Cardiac muscle cell (in vitro differentiated cells and primary cell): ENCODE data around the gene DGKB. TPM values are rescaled to one million over a fixed set of nuclear protein-coding genes. Genes with fewer than 3 reads are reported as not detected.
A peak's percentile ranks its signal among the peaks of the same experiment; 100 is the strongest.

Source experiments
- DNase-seq, 2 donors: peaks; one replicate each; pipeline versions ENCODE4 v3.0.0 to v3.0.0-alpha.2; 2010 to 2017; ENCODE audit warnings: low read depth in 1 of 2, low spot score in 1 of 2
- H3K27ac ChIP-seq: fragments of 200-600 bp; sonication (generic); 2 replicates; pipeline ENCODE4 v1.5.1; 2016
- H3K27me3 ChIP-seq: fragments of 200-600 bp; sonication (generic); 2 replicates; pipeline ENCODE4 v1.6.0; 2016; ENCODE audit warnings: control low read depth
- H3K36me3 ChIP-seq: fragments of 200-600 bp; sonication (generic); 2 replicates; pipeline ENCODE4 v1.5.1; 2016; ENCODE audit warnings: control low read depth
- H3K4me1 ChIP-seq: fragments of 200-600 bp; sonication (generic); 2 replicates; pipeline ENCODE4 v1.8.1; 2017; ENCODE audit warnings: low read depth, mild to moderate bottlenecking, mixed run types
- H3K4me3 ChIP-seq: fragments of 200-600 bp; sonication (generic); 2 replicates; pipeline ENCODE4 v1.5.1; 2016; ENCODE audit warnings: mild to moderate bottlenecking
- H3K9me3 ChIP-seq: fragments of 200-600 bp; sonication (generic); 2 replicates; pipeline ENCODE4 v1.5.1; 2017; ENCODE audit warnings: low read depth, mild to moderate bottlenecking, control low read depth
- CTCF ChIP-seq: IDR thresholded peaks from 2 replicates; pipeline ENCODE4 v1.5.1; 2012; ENCODE audit warnings: low read depth, mild to moderate bottlenecking, low read length
- polyA plus RNA-seq: library from polyadenylated mRNA; unstranded; fragments of >200 nt; fragmentation: Nextera tagmentation; extraction: Ambion mirVana; gene quantifications from 2 replicates; pipeline ENCODE4 v1.2.1, GENCODE V29; 2016
- total RNA-seq: library from RNA; depleted of rRNA; stranded (reverse); fragments of >200 nt; gene quantifications from 2 replicates; pipeline ENCODE4 v1.2.3, GENCODE V29; 2016

Gene DGKB
- total and polyA plus RNA-seq, 2 experiments from 2014 or later: 0.07 to 0.86 TPM

GRCh38 chr7:14196555-14196954 lies 706.0 kb downstream of the DGKB start:
- TF ChIP-seq CTCF: no peak
- Histone ChIP-seq H3K4me3 (no peak overlapping the region), H3K36me3 (no peaks in the 10 kb centered on the region), H3K27ac (no peak overlapping the region), H3K27me3 (no peaks in the 10 kb centered on the region), H3K4me1 (peaks cover 22% of the 10 kb centered on the region), H3K9me3 (no peaks in the 10 kb centered on the region)
- peak in 1 of 2 donors; percentile 11 for DNase-seq

- Histone ChIP-seq H3K4me3 (no peak overlapping the region), H3K36me3 (no peaks in the 10 kb centered on the region), H3K9me3 (no peaks in the 10 kb centered on the region), H3K4me1 (peaks cover 22% of the 10 kb centered on the region), H3K27ac (no peak overlapping the region), H3K27me3 (no peaks in the 10 kb centered on the region)
- DNase-seq: no peak
- TF ChIP-seq CTCF: no peak
Observed at GRCh38 chr7:14195871-14196270, 706.7 kb downstream of the DGKB start.

- TF ChIP-seq CTCF: no peak
- Histone ChIP-seq H3K4me1 (peaks cover 22% of the 10 kb centered on the region), H3K36me3 (no peaks in the 10 kb centered on the region), H3K27ac (no peak overlapping the region), H3K9me3 (no peaks in the 10 kb centered on the region), H3K27me3 (no peaks in the 10 kb centered on the region), H3K4me3 (no peak overlapping the region)
- no peak for DNase-seq
Observed at GRCh38 chr7:14195079-14195478, 707.5 kb downstream of the DGKB start.

- Histone ChIP-seq H3K27me3 (no peaks in the 10 kb centered on the region), H3K9me3 (no peaks in the 10 kb centered on the region), H3K4me3 (no peak overlapping the region), H3K4me1 (peaks cover 11% of the 10 kb centered on the region), H3K36me3 (no peaks in the 10 kb centered on the region), H3K27ac (no peak overlapping the region)
- DNase-seq: peak in 1 of 2 donors; percentile 7
- TF ChIP-seq CTCF: no peak
Observed at GRCh38 chr7:14191686-14192098, 710.9 kb downstream of the DGKB start.

GRCh38 chr7:14184292-14184864 lies 718.2 kb downstream of the DGKB start:
- TF ChIP-seq CTCF: no peak

More at GRCh38 chr7:14184292-14184864, 718.2 kb downstream of the DGKB start:
- H3K9me3 ChIP-seq: no peaks in the 10 kb centered on the region
- no peaks in the 10 kb centered on the region for H3K27me3 ChIP-seq
- H3K36me3 ChIP-seq: no peaks in the 10 kb centered on the region
- H3K4me1 ChIP-seq: peaks cover 4% of the 10 kb centered on the region
- DNase-seq: no peak
- no peak overlapping the region for H3K4me3 ChIP-seq
- H3K27ac ChIP-seq: no peak overlapping the region
